ENCODE measurements around the gene SUDS3. TPM values are rescaled to one million over a fixed set of nuclear protein-coding genes. Genes with fewer than 3 reads are reported as not detected.
A peak's percentile ranks its signal among the peaks of the same experiment; 100 is the strongest.

Gene SUDS3
- total and polyA plus RNA-seq, 2 donors (not counting 1 experiment from before 2014, with no cell fraction given): 12.1 to 53.9 TPM

DNA sequence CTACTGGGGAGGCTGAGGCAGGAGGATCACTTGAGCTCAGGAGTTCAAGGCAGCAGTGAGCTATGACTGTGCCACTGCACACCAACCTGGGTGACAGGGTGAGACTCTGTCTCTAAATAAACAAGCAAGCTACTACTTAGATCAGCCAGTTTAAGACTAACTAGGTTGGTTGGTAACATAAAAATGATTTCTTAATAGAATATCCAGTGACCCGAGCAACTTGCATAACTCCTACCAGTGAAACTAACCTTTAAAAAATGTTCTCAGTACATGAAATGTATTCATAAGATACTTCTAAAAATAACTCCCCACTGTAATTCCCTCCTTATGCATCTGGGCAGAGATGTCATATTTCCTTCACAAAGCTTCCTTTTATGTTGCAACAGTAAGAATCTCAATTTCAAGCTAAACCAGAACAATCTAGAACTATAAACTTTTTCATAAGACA, 19.5 kb upstream of the SUDS3 start:
- TF ChIP-seq, protein P1, sequence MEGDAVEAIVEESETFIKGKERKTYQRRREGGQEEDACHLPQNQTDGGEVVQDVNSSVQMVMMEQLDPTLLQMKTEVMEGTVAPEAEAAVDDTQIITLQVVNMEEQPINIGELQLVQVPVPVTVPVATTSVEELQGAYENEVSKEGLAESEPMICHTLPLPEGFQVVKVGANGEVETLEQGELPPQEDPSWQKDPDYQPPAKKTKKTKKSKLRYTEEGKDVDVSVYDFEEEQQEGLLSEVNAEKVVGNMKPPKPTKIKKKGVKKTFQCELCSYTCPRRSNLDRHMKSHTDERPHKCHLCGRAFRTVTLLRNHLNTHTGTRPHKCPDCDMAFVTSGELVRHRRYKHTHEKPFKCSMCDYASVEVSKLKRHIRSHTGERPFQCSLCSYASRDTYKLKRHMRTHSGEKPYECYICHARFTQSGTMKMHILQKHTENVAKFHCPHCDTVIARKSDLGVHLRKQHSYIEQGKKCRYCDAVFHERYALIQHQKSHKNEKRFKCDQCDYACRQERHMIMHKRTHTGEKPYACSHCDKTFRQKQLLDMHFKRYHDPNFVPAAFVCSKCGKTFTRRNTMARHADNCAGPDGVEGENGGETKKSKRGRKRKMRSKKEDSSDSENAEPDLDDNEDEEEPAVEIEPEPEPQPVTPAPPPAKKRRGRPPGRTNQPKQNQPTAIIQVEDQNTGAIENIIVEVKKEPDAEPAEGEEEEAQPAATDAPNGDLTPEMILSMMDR (IDR thresholded peaks at IDR 0.05): no peak
- TF ChIP-seq EZH2 (IDR thresholded peaks at IDR 0.05; ENCODE audit: borderline replicate concordance, insufficient read depth, low read depth, low read length, poor library complexity, severe bottlenecking): no peak
- CTCF ChIA-PET: interaction anchor here (2.0 to 4.9 kb wide), 2 partner anchors 11 to 20 kb away, joined by 13 to 52 read pairs; partner anchors contain the start of gene SUDS3
- intact Hi-C loops (cut with micrococcal nuclease): loop anchor here (5.0 kb wide), 2 partner anchors 35 to 55 kb away; no protein-coding TSS in a partner anchor
- H3K9me3 ChIP-seq (ENCODE audit: control extremely low read depth in 1 of 3, control insufficient read depth in 2 of 3, insufficient read depth in 1 of 3, low read length in 2 of 3): peaks cover 0 to 9% (median 2%) of the 10 kb centered on the region in 3 donors
- H3K27me3 Mint-ChIP-seq: no peaks in the 10 kb centered on the region
- H3K4me3 Mint-ChIP-seq: peak overlapping the region; percentile 93
- peak overlapping the region in 2 of 5 experiments; percentile 74 to 92 for H3K4me3 ChIP-seq (ENCODE audit: control extremely low read depth in 1 of 5, extremely low read depth in 1 of 5, insufficient read depth in 1 of 5, low read depth in 2 of 5, low read length in 4 of 5)
- H3K27me3 ChIP-seq (replicated peaks in 1 of 4; ENCODE audit: control extremely low read depth in 1 of 4, control insufficient read depth in 3 of 4, insufficient read depth in 4 of 4, low read length in 3 of 4): no peaks in the 10 kb centered on the region
- DNase-seq (no peak), ATAC-seq (ENCODE audit: low read depth) (no peak)
- POLR2A ChIA-PET: interaction anchor here (0.6 to 1.5 kb wide), 3 partner anchors 19 to 246 kb away, joined by 6 to 15 read pairs (median 6); partner anchors contain the start of gene SUDS3
- H3K9me3 Mint-ChIP-seq (ENCODE audit: insufficient read depth): peaks cover 2% of the 10 kb centered on the region
- H4K20me1 ChIP-seq (ENCODE audit: control insufficient read depth, insufficient read depth, low read length, poor library complexity, severe bottlenecking): peaks cover 13% of the 10 kb centered on the region
- H3K79me2 ChIP-seq (ENCODE audit: control insufficient read depth, insufficient read depth, low read length): peaks cover 89% of the 10 kb centered on the region
- WGBS (ENCODE audit: insufficient coverage): no CpG with 5 or more reads among the region's 1 CpG
- peaks cover 23 to 38% of the 10 kb centered on the region in 2 donors for H3K4me1 ChIP-seq (ENCODE audit: control insufficient read depth in 2 of 2, insufficient read depth in 2 of 2, low read length in 2 of 2)
- peak overlapping the region; percentile 65 for H3K27ac Mint-ChIP-seq
- peak overlapping the region; percentile 59 for H2AFZ ChIP-seq (ENCODE audit: insufficient read depth, low read depth, low read length, poor library complexity, severe bottlenecking)
- peak overlapping the region; percentile 71 for H3K9ac ChIP-seq (ENCODE audit: low read length)
- peaks cover 42% of the 10 kb centered on the region for H3K4me1 Mint-ChIP-seq
- peak overlapping the region; percentile 43 to 87 for H3K27ac ChIP-seq (ENCODE audit: low read length in 2 of 2)
- peak overlapping the region; percentile 77 for H3K4me2 ChIP-seq (replicated peaks; ENCODE audit: low read depth, low read length, poor library complexity, severe bottlenecking)
- peaks cover 7 to 9% of the 10 kb centered on the region in 2 experiments for H3K36me3 ChIP-seq (replicated peaks in 1 of 2; ENCODE audit: control extremely low read depth in 1 of 2, control insufficient read depth in 1 of 2, extremely low read depth in 1 of 2, insufficient read depth in 2 of 2, low read length in 1 of 2)
